Prostate gland (tissue), 2 donors: ENCODE measurements around the gene BEND6. TPM values are rescaled to one million over a fixed set of nuclear protein-coding genes. Genes with fewer than 3 reads are reported as not detected.
"Not testable (repeated sequence)": the region's sequence is repeated elsewhere in the genome, so short reads cannot be mapped to it uniquely, and the experiment has no call there.

Experiments
- DNase-seq: peaks from one replicate; pipeline ENCODE4 v3.0.0-alpha.2; 2019; ENCODE audit warnings: low spot score
- H3K27ac ChIP-seq, 2 donors: fragments of 200-600 bp; sonication (generic); 2 replicates each; pipeline ENCODE4 v1.5.1; 2017 to 2019
- H3K27me3 ChIP-seq: fragments of 200-600 bp; sonication (generic); replicated peaks from 2 replicates; pipeline ENCODE4 v1.5.1; 2019; ENCODE audit not compliant: insufficient read depth
- H3K36me3 ChIP-seq, 2 donors: fragments of 200-600 bp; sonication (generic); 1 replicate in 1 of 2; 2 replicates in 1 of 2; pipeline versions ENCODE4 v1.5.1 to v1.8.1; 2017 to 2019
- H3K4me1 ChIP-seq: fragments of 200-600 bp; sonication (generic); replicated peaks from 2 replicates; pipeline ENCODE4 v1.5.1; 2019
- H3K4me3 ChIP-seq, 2 donors: fragments of 200-600 bp; sonication (generic); 2 replicates each; pipeline ENCODE4 v1.5.1; 2017 to 2019
- H3K9me3 ChIP-seq: fragments of 200-600 bp; sonication (generic); 2 replicates; pipeline ENCODE4 v1.5.1; 2017
- POLR2A ChIP-seq: fragments of 450-650 bp; IDR thresholded peaks from one replicate; pipeline ENCODE4 v1.6.1; 2016; ENCODE audit warnings: antibody characterized with exemption, mild to moderate bottlenecking
- POLR2AphosphoS5 ChIP-seq: sonication (generic); formaldehyde crosslinking; IDR thresholded peaks from one replicate; pipeline ENCODE4 v1.6.1; 2017; ENCODE audit warnings: antibody characterized with exemption
- WGBS: methylation state at CpG from one replicate; pipeline ENCODE4 v1.1.5; 2018; 5-methylcytosine and 5-hydroxymethylcytosine counted together
- intact Hi-C: fragments of 100-400 bp; cut with DNase I; formaldehyde crosslinking; loops from one replicate; pipeline ENCODE4 v1.14.2; 2022
- total RNA-seq, 2 donors: library from RNA; depleted of rRNA; stranded (reverse); fragments of >200 nt; gene quantifications; one replicate each; pipeline ENCODE4 v1.1.0, GENCODE V29; 2016
- TF ChIP-seq, protein P1 (sequence below), 4 experiments: fragments of 200-600 bp in 2 of 4; fragments of 450-650 bp in 2 of 4; sonication (generic) in 2 of 4; IDR thresholded peaks; 1 replicate in 3 of 4; 2 replicates in 1 of 4; pipeline ENCODE4 v1.5.1; 2016 to 2019; ENCODE audit warnings: antibody characterized with exemption in 4 of 4, mild to moderate bottlenecking in 2 of 4, moderate library complexity in 2 of 4

The BEND6 gene
- total RNA-seq, 2 donors from 2014 or later: 0.32 to 3.2 TPM

DNA sequence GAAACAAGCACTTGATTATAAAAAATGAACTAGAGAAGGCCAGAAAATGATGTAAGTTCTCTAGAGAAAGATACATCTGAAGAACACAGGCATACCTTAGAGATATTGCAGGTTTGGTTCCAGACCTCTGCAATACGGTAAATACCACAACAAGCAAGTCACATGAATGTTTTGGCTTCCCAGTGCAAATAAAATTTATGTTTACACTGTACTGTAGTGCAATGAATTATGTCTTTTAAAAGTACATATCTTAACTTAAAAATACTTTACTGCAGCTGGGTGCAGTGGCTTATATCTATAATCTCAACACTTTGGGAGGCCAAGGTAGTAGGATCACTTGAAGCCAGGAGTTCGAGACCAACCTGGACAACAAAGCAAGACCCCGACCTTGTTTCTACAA lies 80.6 kb downstream of the BEND6 start:
- TF ChIP-seq POLR2A: no peak
- TF ChIP-seq, protein P1, sequence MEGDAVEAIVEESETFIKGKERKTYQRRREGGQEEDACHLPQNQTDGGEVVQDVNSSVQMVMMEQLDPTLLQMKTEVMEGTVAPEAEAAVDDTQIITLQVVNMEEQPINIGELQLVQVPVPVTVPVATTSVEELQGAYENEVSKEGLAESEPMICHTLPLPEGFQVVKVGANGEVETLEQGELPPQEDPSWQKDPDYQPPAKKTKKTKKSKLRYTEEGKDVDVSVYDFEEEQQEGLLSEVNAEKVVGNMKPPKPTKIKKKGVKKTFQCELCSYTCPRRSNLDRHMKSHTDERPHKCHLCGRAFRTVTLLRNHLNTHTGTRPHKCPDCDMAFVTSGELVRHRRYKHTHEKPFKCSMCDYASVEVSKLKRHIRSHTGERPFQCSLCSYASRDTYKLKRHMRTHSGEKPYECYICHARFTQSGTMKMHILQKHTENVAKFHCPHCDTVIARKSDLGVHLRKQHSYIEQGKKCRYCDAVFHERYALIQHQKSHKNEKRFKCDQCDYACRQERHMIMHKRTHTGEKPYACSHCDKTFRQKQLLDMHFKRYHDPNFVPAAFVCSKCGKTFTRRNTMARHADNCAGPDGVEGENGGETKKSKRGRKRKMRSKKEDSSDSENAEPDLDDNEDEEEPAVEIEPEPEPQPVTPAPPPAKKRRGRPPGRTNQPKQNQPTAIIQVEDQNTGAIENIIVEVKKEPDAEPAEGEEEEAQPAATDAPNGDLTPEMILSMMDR (IDR thresholded peaks at IDR 0.05): no peak
- TF ChIP-seq POLR2AphosphoS5: no peak
- no peaks in the 10 kb centered on the region for H3K36me3 ChIP-seq
- 15% methylated on average over 3 of the region's 3 CpGs for WGBS
- intact Hi-C loops: no loop called here
- H3K27ac ChIP-seq: no peak overlapping the region
- no peaks in the 10 kb centered on the region for H3K27me3 ChIP-seq
- no peaks in the 10 kb centered on the region for H3K9me3 ChIP-seq
- H3K4me1 ChIP-seq: no peaks in the 10 kb centered on the region
- no peak overlapping the region for H3K4me3 ChIP-seq
- no peak for DNase-seq

DNA sequence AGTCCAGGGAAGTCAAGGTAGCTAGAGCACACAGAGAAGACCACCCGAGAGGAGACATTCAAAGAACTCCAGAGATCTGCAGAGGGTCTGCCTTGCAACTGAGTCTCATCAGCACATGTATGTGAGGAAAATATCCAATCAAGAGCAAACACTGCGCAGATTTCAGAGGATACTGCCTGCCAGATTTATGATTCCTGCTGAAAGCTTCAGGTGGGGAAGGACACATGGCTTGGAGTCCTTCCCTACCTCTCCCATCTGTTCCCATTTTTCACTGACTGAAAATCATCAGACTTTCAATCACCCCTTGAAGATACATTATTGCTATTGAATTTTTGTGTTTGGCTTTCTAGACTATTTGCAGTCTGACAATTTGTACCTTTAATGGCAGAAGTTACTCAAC lies 84.0 kb downstream of the BEND6 start:
- WGBS: 94% methylated on average over 2 of the region's 2 CpGs
- no peaks in the 10 kb centered on the region for H3K4me1 ChIP-seq

DNA sequence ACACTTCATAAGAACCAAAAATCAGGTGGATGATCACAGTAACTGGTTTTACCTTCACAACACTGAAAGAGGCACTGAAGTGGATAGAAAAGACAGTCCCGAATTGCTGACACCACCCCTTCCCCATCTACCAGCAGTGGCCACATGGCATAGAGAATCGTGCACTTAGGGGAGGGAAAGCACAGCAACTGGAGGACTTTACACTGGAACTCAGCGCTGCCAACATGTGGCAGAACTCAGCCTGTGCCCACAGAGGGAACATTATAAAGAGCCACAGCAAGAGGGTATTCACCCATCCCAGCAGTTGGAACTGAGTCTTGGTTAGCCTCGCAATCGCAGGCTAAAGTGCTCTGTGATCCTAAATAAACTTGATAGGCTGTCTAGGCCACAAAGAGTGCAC lies 85.1 kb downstream of the BEND6 start:
- H3K36me3 ChIP-seq: no peaks in the 10 kb centered on the region
- 79% methylated on average over 5 of the region's 5 CpGs for WGBS
- no peaks in the 10 kb centered on the region for H3K27me3 ChIP-seq
- no peak for TF ChIP-seq POLR2AphosphoS5
- TF ChIP-seq POLR2A: no peak
- TF ChIP-seq, protein P1 (IDR thresholded peaks at IDR 0.05): no peak
- H3K27ac ChIP-seq: no peak overlapping the region
- intact Hi-C loops: no loop called here
- no peak overlapping the region for H3K4me3 ChIP-seq
- no peak for DNase-seq
- H3K4me1 ChIP-seq: no peaks in the 10 kb centered on the region
- no peaks in the 10 kb centered on the region for H3K9me3 ChIP-seq

More for the DNA sequence above, 84.0 kb downstream of the BEND6 start:
- intact Hi-C loops: no loop called here
- Histone ChIP-seq H3K27me3 (no peaks in the 10 kb centered on the region), H3K9me3 (no peaks in the 10 kb centered on the region), H3K4me3 (no peak overlapping the region), H3K27ac (no peak overlapping the region), H3K36me3 (no peaks in the 10 kb centered on the region)
- TF ChIP-seq, protein P1 (IDR thresholded peaks at IDR 0.05): no peak
- TF ChIP-seq POLR2AphosphoS5 (no peak), POLR2A (no peak)
- DNase-seq: no peak

DNA sequence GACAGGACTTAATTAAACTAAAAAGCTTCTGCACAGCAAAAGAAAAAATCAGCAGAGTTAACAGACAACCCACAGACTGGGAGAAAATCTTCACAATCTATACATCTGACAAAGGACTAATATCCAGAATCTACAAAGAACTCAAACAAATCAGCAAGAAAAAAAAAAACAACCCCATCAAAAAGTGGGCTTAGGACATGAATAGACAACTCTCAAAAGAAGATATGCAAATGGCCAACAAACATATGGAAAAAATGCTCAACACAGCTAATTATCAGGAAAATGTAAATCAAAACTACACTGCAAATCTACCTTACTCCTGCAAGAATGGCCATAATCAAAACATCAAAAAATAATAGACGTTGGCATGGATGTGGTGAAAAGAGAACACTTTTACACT lies 89.2 kb downstream of the BEND6 start:
- H3K36me3 ChIP-seq, H3K27me3 ChIP-seq, H3K4me3 ChIP-seq, DNase-seq, H3K4me1 ChIP-seq, intact Hi-C loops, H3K9me3 ChIP-seq, H3K27ac ChIP-seq: not testable (repeated sequence)
- 89% methylated on average over 1 of the region's 1 CpG for WGBS

DNA sequence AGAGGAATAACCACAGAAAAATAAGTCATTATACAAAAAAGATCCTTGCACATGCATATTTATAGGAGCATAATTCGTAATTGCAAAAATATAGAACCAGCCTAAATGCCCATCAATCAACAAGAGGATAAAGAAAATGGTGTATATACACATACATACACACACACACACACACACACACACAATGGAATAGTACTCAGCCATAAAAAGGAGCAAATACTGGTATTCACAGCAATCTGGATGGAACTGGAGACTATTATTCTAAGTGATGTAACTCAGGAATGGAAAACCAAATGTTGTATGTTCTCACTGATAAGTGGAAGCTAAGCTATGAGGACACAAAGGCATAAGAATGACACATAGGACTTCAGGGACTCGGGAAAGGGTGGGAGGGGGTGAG lies 89.7 kb downstream of the BEND6 start:
- Histone ChIP-seq H3K4me3 (no peak overlapping the region), H3K27me3 (no peaks in the 10 kb centered on the region), H3K9me3 (no peaks in the 10 kb centered on the region), H3K4me1 (no peaks in the 10 kb centered on the region), H3K27ac (no peak overlapping the region), H3K36me3 (no peaks in the 10 kb centered on the region)
- WGBS: 98% methylated on average over 2 of the region's 2 CpGs
- TF ChIP-seq POLR2AphosphoS5 (no peak), POLR2A (no peak)
- TF ChIP-seq, protein P1 (IDR thresholded peaks at IDR 0.05): no peak
- intact Hi-C loops: no loop called here
- no peak for DNase-seq
